Effector memory CD8-positive, alpha-beta T cell (primary cell): ENCODE data around the gene ZMYND8.
"Not testable (repeated sequence)": the region's sequence is repeated elsewhere in the genome, so short reads cannot be mapped to it uniquely, and the experiment has no call there.

Source experiments
- ATAC-seq: fragments of 150-1000 bp; cut with Tn5 transposase; replicated peaks from 2 replicates; pipeline ENCODE4 v1.10.0; 2021; ENCODE audit warnings: mild to moderate bottlenecking, moderate library complexity
- DNase-seq, 3 experiments: peaks; one replicate each; pipeline ENCODE4 v3.0.0; 2021
- H3K27ac Mint-ChIP-seq, 2 donors: one replicate each; pipeline ENCODE4 v1.8.0; 2022; ENCODE audit warnings: mild to moderate bottlenecking in 2 of 2, mixed read lengths in 2 of 2, moderate library complexity in 2 of 2
- H3K27me3 Mint-ChIP-seq, 2 donors: one replicate each; pipeline ENCODE4 v1.8.0; 2022; ENCODE audit warnings: mixed read lengths in 2 of 2
- H3K36me3 Mint-ChIP-seq: one replicate; pipeline ENCODE4 v1.8.0; 2022; ENCODE audit warnings: mild to moderate bottlenecking, moderate library complexity, mixed read lengths; ENCODE audit not compliant: insufficient read depth
- H3K4me1 Mint-ChIP-seq, 2 donors: one replicate each; pipeline ENCODE4 v1.8.0; 2022; ENCODE audit warnings: low read depth in 2 of 2, mixed read lengths in 2 of 2
- H3K4me3 Mint-ChIP-seq, 2 donors: one replicate each; pipeline ENCODE4 v1.8.0; 2022; ENCODE audit warnings: mild to moderate bottlenecking in 2 of 2, mixed read lengths in 2 of 2, moderate library complexity in 2 of 2
- H3K9me3 Mint-ChIP-seq, 2 donors: one replicate each; pipeline ENCODE4 v1.8.0; 2022; ENCODE audit warnings: mixed read lengths in 2 of 2

The ZMYND8 gene

DNA sequence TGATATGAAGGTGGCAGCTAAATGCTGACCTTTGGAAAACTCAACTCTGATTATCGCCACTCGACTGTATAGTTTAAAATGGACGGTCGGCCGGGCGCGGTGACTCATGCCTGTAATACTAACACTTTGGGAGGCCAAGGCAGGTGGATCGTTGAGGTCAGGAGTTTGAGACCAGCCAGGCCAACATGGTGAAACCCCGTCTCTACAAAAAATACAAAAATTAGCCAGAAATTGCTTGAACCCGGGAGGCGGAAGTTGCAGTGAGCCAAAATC lies 151.7 kb downstream of the ZMYND8 start:
- not testable (repeated sequence) for DNase-seq, H3K27me3 Mint-ChIP-seq, ATAC-seq, H3K4me3 Mint-ChIP-seq, H3K4me1 Mint-ChIP-seq, H3K27ac Mint-ChIP-seq, H3K9me3 Mint-ChIP-seq
- H3K36me3 Mint-ChIP-seq: peaks cover 19% of the 10 kb centered on the region

DNA sequence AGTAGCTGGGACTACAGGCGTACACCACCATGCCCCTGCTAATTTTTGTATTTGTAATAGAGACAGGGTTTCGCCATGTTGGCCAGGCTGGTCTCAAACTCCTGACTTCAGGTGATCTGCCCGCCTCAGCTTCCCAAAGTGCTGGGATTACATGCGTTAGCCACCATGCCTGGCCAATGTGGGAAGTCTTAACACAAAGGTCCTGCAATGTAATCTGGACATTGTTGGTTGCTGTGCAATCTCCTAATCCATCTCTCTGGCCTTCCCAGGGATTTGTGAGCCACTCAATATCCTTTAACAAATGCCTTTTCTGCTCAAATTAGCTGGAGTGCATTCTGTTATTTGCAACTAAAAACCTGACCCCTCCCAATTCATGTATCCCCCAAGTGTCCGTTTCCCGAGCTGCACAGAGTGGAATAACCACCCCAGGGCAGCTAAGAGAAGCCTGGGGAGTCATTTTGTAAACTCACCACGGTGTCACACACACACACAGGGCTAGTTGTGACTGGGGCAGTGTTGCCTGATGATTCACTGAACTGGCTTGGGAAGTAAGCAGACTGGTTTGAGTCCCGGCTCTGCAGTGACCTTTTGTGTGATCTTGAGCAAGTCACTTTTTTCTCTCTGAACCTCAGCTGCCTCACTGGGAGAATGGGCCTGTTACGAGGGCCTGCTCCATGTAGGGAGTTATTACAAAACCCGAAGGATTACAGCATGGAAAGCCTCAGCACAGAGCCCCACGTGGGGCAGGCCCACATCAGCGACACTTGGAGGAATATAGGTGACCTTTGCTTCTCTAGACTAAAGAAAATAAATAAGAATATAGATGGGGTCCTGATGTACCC lies 152.3 kb downstream of the ZMYND8 start:
- Mint-ChIP-seq H3K9me3 (no peaks in the 10 kb centered on the region), H3K4me1 (no peaks in the 10 kb centered on the region), H3K36me3 (peaks cover 19% of the 10 kb centered on the region), H3K4me3 (no peak overlapping the region), H3K27me3 (no peaks in the 10 kb centered on the region), H3K27ac (no peak overlapping the region)
- DNase-seq: no peak
- no peak for ATAC-seq

DNA sequence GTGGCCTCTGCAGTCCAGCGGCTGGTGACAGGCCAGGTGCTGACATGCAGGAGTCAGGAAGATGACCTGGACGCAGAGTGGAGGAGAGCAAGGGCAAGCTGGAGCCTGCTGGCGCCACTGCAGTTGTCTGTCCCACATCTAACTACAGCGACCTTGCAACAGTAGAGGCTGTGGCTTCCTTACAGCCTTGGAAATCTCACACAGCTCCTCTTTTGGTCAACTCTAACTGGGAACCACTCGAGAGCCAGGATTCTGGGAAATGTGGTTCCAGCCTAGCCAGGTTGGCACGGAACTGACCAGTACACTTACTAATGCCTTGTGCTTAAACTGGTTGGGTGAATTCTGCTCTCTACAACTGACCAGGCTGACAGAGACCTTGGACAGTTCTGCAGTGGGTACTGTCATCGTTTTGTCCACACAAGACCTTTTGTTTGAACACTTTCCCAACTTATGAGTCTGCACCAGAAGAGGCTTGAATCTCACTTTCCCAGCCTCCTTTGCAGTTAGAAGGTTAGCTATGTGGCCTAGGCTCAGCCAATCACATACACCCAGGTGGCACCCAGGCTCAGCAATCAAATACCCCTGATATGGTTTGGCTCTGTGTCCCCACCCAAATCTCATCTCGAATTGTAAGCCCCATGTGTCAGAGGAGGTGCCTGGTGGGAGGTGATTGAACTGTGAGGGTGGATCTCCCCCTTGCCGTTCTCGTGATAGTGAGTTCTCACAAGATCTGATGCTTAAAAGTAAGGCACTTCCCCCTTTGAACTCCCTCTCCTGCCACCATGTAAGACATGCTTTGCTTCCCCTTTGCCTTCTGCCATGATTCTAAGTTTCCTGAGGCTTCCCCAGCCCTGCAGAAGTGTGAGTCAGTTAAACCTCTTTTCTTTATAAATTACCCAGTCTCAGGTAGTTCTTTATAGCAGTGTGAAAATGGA lies 153.5 kb downstream of the ZMYND8 start:
- no peak for ATAC-seq
- H3K27ac Mint-ChIP-seq: peak overlapping the region in 1 of 2 donors; percentile 44

DNA sequence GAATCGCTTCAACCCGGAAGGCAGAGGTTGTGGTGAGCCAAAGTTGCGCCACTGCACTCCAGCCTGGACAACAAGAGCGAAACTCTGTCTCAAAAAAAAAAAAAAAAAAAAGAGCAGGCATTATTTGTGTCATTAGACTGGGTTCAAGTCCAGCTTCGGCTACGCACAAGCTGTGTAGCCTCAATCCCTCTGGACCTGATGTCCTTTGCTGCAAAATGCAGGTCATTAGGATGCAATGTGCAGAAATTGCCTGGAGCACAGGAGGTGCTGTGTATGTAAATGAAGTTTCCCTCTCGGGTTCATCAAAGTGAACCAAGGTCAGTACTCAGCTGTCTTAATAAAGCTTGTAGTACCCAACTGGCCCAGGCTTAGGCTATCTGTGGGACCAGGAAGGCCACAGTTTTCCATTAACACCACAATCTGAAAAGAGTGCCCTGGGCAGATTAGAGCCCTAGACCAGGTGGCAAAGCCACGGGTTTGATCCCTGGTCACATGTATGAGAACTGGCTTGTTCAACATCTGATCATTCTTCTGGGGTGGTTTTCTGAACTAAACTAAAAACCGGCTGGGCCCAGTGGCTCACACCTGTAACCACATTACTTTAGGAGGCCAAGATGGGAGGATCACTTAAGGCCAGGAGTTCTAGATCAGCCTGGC lies 155.3 kb downstream of the ZMYND8 start:
- DNase-seq (no peak), ATAC-seq (no peak)

More for the DNA sequence above, 153.5 kb downstream of the ZMYND8 start:
- peaks cover 7% of the 10 kb centered on the region for H3K36me3 Mint-ChIP-seq
- H3K27me3 Mint-ChIP-seq: no peaks in the 10 kb centered on the region
- H3K4me1 Mint-ChIP-seq: no peaks in the 10 kb centered on the region
- H3K4me3 Mint-ChIP-seq: no peak overlapping the region
- DNase-seq: no peak
- no peaks in the 10 kb centered on the region for H3K9me3 Mint-ChIP-seq

DNA sequence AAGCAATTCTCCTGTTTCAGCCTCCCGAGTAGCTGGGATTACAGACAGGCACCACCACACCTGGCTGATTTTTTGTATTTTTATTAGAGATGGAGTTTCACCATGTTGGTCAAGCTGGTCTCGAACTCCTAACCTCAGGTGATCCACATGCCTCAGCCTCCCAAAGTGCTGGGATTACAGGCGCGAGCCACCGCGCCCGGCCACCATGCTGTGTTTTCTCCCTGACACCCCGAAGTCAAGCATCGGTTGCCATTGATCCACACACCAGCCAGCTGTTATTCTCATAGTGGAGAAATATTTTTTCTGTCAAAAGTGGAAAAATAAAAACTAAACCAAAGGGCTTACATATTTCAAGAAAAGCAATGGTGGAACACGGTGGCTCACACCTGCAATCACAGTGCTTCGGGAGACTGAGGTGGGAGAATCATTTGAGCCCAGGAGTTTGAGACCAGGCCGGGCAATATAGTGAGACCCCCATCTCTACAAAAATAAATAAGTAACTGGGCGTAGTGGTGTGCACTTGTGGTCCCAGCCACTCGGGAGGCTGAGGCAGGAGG lies 157.4 kb downstream of the ZMYND8 start:
- Mint-ChIP-seq H3K4me3 (no peak overlapping the region), H3K27ac (no peak overlapping the region), H3K9me3 (no peaks in the 10 kb centered on the region), H3K4me1 (peaks cover 4 to 6% of the 10 kb centered on the region in 2 donors), H3K27me3 (peaks cover 5 to 9% of the 10 kb centered on the region in 2 donors), H3K36me3 (no peaks in the 10 kb centered on the region)
- DNase-seq: no peak
- ATAC-seq: no peak

More for the DNA sequence above, 155.3 kb downstream of the ZMYND8 start:
- no peak overlapping the region for H3K4me3 Mint-ChIP-seq
- H3K4me1 Mint-ChIP-seq: peaks cover 4% of the 10 kb centered on the region in 2 donors
- no peak overlapping the region for H3K27ac Mint-ChIP-seq
- no peaks in the 10 kb centered on the region for H3K36me3 Mint-ChIP-seq
- no peaks in the 10 kb centered on the region for H3K9me3 Mint-ChIP-seq
- H3K27me3 Mint-ChIP-seq: no peaks in the 10 kb centered on the region

DNA sequence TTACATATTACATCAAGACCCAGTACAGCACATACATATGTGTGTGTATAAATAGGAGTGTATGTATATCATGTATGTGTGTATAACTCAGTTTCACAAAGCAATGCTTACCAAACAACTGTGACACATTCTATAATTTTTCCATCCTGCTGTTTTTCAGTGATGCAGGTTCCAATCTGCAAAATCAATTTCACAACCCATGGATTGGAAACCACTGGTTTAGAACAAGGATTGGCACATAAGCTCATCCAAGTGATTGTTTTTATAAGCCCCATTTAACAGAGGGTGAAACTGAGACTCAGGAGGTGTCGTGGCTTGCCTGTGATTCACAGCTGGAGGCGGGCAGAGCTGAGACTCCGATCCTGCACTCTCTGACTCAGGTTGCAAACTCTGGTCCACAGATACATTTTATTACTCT lies 158.2 kb downstream of the ZMYND8 start:
- no peak for ATAC-seq
- no peaks in the 10 kb centered on the region for H3K36me3 Mint-ChIP-seq
- H3K9me3 Mint-ChIP-seq: no peaks in the 10 kb centered on the region
- DNase-seq: no peak
- peaks cover 5 to 9% of the 10 kb centered on the region in 2 donors for H3K27me3 Mint-ChIP-seq
- H3K27ac Mint-ChIP-seq: no peak overlapping the region
- H3K4me3 Mint-ChIP-seq: no peak overlapping the region
- peaks cover 4 to 6% of the 10 kb centered on the region in 2 donors for H3K4me1 Mint-ChIP-seq

DNA sequence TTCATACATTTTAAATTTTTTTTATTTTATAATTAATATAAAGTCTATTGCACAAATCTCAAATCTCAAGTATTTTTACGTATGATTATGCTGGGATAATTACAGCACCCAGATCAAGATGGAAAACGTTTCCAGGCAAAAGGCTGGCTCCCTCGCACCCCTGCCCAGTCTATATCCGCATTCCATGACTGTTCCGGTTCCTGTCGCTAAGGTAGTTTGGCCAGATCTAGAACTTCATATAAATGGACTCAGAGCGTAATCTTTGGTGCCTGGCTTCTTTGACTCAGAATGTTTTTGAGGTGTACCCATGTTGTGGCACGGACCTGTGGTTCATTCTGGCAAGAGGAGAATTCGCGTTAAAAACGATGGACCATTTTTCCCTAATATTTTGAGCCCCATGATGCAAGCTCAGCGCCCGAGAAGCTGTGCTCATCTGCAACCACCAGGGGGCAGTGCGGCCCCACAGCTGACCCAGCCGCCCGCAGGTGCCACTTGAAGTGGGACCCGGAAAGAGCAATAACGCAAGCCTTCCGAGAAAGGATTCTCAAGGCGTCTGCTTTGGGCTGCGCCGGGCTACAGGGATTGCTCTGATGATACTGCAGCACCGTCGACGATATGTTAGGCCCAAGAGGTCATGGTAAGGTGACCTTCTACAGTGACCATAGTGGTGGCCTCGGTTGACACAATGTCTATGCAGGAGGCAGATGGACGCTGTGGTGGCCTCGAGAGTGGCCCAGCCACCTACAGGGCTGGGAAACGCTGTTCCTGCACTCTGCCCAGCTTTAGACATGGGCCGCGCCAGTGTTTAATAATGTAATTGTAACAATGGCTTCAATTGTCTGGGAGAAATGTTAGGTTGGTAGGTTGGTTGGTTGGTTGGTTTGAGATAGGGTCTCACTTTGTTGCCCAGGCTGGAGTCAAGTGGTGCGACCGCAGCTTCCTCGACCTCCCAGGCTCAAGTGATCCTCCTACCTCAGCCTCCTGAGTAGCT lies 160.1 kb downstream of the ZMYND8 start:
- H3K4me1 Mint-ChIP-seq: peaks cover 4 to 6% of the 10 kb centered on the region in 2 donors
- H3K36me3 Mint-ChIP-seq: peaks cover 2% of the 10 kb centered on the region
- no peak overlapping the region for H3K4me3 Mint-ChIP-seq
- ATAC-seq (peak; percentile 66), DNase-seq (peak; percentile 68 to 69 (median 69))
- H3K9me3 Mint-ChIP-seq: no peaks in the 10 kb centered on the region
- H3K27me3 Mint-ChIP-seq: peaks cover 5 to 9% of the 10 kb centered on the region in 2 donors
- no peak overlapping the region for H3K27ac Mint-ChIP-seq

DNA sequence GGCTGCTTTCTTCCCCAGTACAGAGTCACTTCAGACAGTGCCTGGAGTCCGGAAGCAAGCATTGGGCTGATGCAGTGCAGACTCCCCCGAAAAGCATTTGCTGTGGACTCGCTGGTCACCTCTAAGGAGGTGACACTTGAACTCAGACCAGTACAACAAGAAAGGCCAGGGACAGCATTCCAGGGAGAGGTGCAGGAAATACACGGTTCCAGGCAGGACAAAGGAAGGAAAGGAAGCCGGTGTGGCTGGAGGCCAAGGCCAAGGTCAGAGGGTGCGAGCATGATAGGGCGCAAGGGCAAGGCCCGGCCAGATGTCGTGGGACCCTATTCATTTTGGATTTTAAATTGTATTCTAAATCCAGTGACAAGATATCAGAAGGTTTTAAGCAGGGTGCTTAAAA lies 160.9 kb downstream of the ZMYND8 start:
- peaks cover 2% of the 10 kb centered on the region for H3K36me3 Mint-ChIP-seq
- H3K9me3 Mint-ChIP-seq: no peaks in the 10 kb centered on the region
- H3K4me1 Mint-ChIP-seq: peaks cover 4 to 6% of the 10 kb centered on the region in 2 donors
- H3K4me3 Mint-ChIP-seq: no peak overlapping the region
- no peak for ATAC-seq
- no peak for DNase-seq
- H3K27ac Mint-ChIP-seq: no peak overlapping the region
- peaks cover 5 to 9% of the 10 kb centered on the region in 2 donors for H3K27me3 Mint-ChIP-seq

DNA sequence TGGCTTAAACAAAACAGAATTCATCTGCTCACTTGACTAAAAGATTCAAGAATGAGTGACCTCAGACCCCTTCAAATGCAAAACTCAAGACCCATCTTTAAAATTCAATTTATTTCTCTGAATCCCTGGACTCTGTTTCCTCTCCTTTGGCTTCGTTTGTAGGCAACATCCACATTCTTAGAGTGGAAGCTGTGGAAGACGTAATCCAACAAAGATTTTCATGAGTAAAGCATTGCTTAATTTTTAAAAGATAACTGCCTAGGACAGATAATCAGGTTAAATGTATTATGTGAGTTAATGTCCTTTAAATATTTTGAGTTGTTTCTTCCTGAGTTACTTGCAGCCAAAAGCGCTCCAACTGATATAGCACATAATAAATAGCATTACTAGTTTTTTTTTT lies 164.5 kb downstream of the ZMYND8 start:
- no peak overlapping the region for H3K4me3 Mint-ChIP-seq
- no peak overlapping the region for H3K27ac Mint-ChIP-seq
- ATAC-seq (no peak), DNase-seq (no peak)
- no peaks in the 10 kb centered on the region for H3K9me3 Mint-ChIP-seq
- peaks cover 8 to 10% of the 10 kb centered on the region in 2 donors for H3K4me1 Mint-ChIP-seq
- H3K36me3 Mint-ChIP-seq: peaks cover 2% of the 10 kb centered on the region
- peaks cover 11 to 18% of the 10 kb centered on the region in 2 donors for H3K27me3 Mint-ChIP-seq

DNA sequence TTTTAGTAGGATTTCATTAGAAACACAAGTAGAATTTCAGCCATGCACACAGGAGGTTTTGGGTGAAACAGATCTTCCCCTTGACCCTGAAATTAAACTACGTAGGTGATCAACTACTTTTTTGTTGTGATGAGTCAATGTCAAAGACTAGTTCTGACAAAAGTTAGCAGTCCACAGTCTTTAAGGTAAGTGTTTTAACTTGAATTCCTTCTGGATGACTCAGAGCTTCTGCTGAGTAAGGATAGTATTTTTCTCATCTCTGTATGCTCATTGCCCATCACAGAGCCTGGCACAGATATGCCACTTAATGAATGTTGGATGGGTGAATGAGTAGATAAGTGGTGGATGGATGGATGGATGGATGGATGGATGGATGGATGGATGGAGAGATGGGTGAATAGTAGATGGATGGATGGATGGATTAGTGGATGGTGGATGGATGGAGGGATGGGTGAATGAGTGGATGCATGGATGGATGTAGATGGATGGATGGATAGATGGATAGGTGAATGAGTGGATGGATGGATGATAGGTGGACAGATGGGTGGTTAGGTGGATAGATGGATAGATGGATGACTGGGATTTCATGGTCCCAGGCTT lies 165.3 kb downstream of the ZMYND8 start:
- H3K4me1 Mint-ChIP-seq: peaks cover 5 to 6% of the 10 kb centered on the region in 2 donors
- H3K36me3 Mint-ChIP-seq: peaks cover 2% of the 10 kb centered on the region
- peaks cover 11 to 18% of the 10 kb centered on the region in 2 donors for H3K27me3 Mint-ChIP-seq
- no peak overlapping the region for H3K27ac Mint-ChIP-seq
- no peaks in the 10 kb centered on the region for H3K9me3 Mint-ChIP-seq
- DNase-seq (no peak), ATAC-seq (no peak)
- no peak overlapping the region for H3K4me3 Mint-ChIP-seq

DNA sequence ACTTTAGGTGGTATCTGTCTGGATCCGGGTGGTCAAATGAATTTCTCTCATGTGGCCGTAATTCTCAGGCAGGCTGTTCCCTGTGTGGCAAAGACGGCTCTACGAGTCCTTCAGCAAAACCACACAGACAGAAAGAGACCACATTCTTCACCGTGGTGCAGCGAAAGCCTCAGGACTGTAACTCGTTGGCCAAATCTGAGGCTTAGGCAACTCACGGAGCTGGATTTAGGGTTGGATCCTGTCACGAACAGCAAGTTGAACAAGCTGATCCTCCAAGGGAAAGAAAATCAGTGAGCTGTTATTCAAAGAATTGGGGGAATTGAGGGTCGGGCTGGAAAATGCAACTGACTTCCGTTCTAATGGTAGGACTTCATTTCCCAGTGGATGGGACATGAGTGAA lies 167.4 kb downstream of the ZMYND8 start:
- Mint-ChIP-seq H3K27ac (no peak overlapping the region), H3K27me3 (peaks cover 5 to 9% of the 10 kb centered on the region in 2 donors), H3K9me3 (no peaks in the 10 kb centered on the region), H3K4me1 (peaks cover 4 to 6% of the 10 kb centered on the region in 2 donors), H3K36me3 (peaks cover 2% of the 10 kb centered on the region), H3K4me3 (no peak overlapping the region)
- no peak for DNase-seq
- ATAC-seq: no peak

DNA sequence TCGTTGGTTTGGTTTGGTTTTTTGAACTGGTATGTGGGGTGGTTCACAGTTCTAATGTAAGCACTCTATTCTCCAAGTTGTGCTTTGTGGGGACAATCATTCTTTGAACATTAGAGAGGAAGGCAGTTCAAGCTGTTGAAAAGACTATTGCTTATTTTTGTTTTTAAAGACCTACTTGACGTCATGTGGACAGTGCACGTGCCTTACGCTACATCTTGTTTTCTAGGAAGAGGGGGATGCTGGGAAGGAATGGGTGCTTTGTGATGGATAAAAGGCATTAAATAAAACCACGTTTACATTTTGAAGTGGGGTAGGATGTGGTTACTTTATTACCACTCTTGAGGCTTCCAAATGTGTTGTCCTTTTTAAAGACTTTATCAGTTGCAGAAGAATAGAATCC lies 168.0 kb downstream of the ZMYND8 start:
- no peak for ATAC-seq
- Mint-ChIP-seq H3K9me3 (no peaks in the 10 kb centered on the region), H3K27ac (no peak overlapping the region), H3K4me3 (no peak overlapping the region), H3K4me1 (peaks cover 4 to 6% of the 10 kb centered on the region in 2 donors), H3K27me3 (peaks cover 5 to 12% of the 10 kb centered on the region in 2 donors), H3K36me3 (peaks cover 2% of the 10 kb centered on the region)
- DNase-seq: no peak
